GM21528 (cell line): Measurements from ENCODE around the gene TRABD2A.

Experiments
- ATAC-seq: cut with Tn5 transposase; IDR thresholded peaks from one replicate; pipeline ENCODE4 v1.9.1; 2021; ENCODE audit warnings: mild to moderate bottlenecking, moderate library complexity; ENCODE audit not compliant: unreplicated experiment, low FRiP score

The TRABD2A gene

GRCh38 chr2:84905181-84906107 is 24.6 kb upstream of the TRABD2A start, which contains the start of gene TMSB10:
Gene TMSB10, plus strand, starts transcription at chr2:84905656.
- ATAC-seq, result peak; percentile 73

GRCh38 chr2:84904717-84905174 is 23.9 kb upstream of the TRABD2A start:
- no peak for ATAC-seq

GRCh38 chr2:84904151-84904550 is 23.3 kb upstream of the TRABD2A start:
- no peak for ATAC-seq

- ATAC-seq, result no peak
Measured at GRCh38 chr2:84902526-84902925, 21.6 kb upstream of the TRABD2A start.

- no peak for ATAC-seq
Measured at GRCh38 chr2:84901593-84902120, 20.8 kb upstream of the TRABD2A start.

GRCh38 chr2:84900971-84901370 is 20.1 kb upstream of the TRABD2A start:
- ATAC-seq, result no peak

GRCh38 chr2:84899304-84900204 is 18.7 kb upstream of the TRABD2A start:
- no peak for ATAC-seq

- no peak for ATAC-seq
Measured at GRCh38 chr2:84897773-84898172, 16.9 kb upstream of the TRABD2A start.

GRCh38 chr2:84896567-84896966 is 15.7 kb upstream of the TRABD2A start:
- ATAC-seq, result no peak

- ATAC-seq, result no peak
Measured at GRCh38 chr2:84894758-84895520, 14.1 kb upstream of the TRABD2A start.

- ATAC-seq, result no peak
Measured at GRCh38 chr2:84894131-84894586, 13.3 kb upstream of the TRABD2A start.

GRCh38 chr2:84891355-84892010 is 10.6 kb upstream of the TRABD2A start:
- ATAC-seq, result no peak

- ATAC-seq, result peak; percentile 4
Measured at GRCh38 chr2:84889332-84889731, 8.4 kb upstream of the TRABD2A start.

GRCh38 chr2:84888401-84889276 is 7.8 kb upstream of the TRABD2A start:
- ATAC-seq, result peak; percentile 95

GRCh38 chr2:84886791-84887190 is 5.9 kb upstream of the TRABD2A start:
- no peak for ATAC-seq

- no peak for ATAC-seq
Measured at GRCh38 chr2:84885111-84885510, 4.2 kb upstream of the TRABD2A start.

- no peak for ATAC-seq
Measured at GRCh38 chr2:84884449-84884848, 3.6 kb upstream of the TRABD2A start.

GRCh38 chr2:84882775-84883550 is 2.1 kb upstream of the TRABD2A start:
- ATAC-seq, result no peak
